Activated T-helper 1 cell treated with anti-CD3 and anti-CD28 coated beads, Interleukin-12 subunit alpha, Interleukin-12 subunit beta, Interleukin-2, Interleukin-4 antibody, amounts not matched to agents 30 ng/mL and 10 ng/mL and 1 ng/mL, durations not matched to agents 14 hours and 24 hours and 36 hours (primary cell): ENCODE data around the gene DLK2. TPM values are rescaled to one million over a fixed set of nuclear protein-coding genes. Genes with fewer than 3 reads are reported as not detected.

Experiments used
- DNase-seq: peaks from one replicate; pipeline ENCODE4 v3.0.0; 2021; ENCODE audit warnings: low spot score
- H3K27ac Mint-ChIP-seq: one replicate; pipeline ENCODE4 v1.8.0; 2021; ENCODE audit warnings: mild to moderate bottlenecking, mixed read lengths
- H3K27me3 Mint-ChIP-seq: one replicate; pipeline ENCODE4 v1.8.0; 2022; ENCODE audit warnings: mild to moderate bottlenecking, moderate library complexity, mixed read lengths; ENCODE audit not compliant: insufficient read depth
- H3K36me3 Mint-ChIP-seq: one replicate; pipeline ENCODE4 v1.8.0; 2021; ENCODE audit warnings: low read depth, mixed read lengths
- H3K4me1 Mint-ChIP-seq: one replicate; pipeline ENCODE4 v1.8.0; 2021; ENCODE audit warnings: low read depth, mixed read lengths
- H3K4me3 Mint-ChIP-seq: one replicate; pipeline ENCODE4 v1.8.0; 2021; ENCODE audit warnings: mild to moderate bottlenecking, moderate library complexity, mixed read lengths
- H3K9me3 Mint-ChIP-seq: one replicate; pipeline ENCODE4 v1.8.0; 2021; ENCODE audit warnings: mixed read lengths
- intact Hi-C: fragments of 100-400 bp; cut with micrococcal nuclease; formaldehyde crosslinking; loops from one replicate; pipeline ENCODE4 v1.15.1; 2024
- total RNA-seq: library from RNA; stranded (reverse); gene quantifications from 2 replicates; pipeline ENCODE4 v1.2.3, GENCODE V29; 2022

DLK2 gene
- total RNA-seq, 1 donor from 2014 or later: 2.0 TPM

DNA sequence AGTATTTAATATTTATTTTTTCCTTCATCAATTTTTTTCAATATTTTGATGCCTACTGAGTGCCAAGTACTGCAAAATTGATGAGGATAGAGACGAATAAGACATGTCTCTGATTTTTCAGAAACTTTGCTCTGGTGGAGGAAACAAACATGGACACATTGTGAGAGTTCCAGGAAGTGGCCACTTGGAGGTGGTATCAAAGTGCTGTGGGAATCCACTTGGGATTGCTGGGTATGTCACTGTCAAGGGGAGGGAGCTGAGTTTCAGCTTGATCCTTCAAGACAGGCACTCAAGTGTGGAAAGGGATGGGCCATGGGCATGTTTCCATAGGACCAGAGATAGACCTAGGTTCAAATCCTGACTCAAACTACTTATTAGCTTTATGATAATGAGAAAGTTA lies 52.5 kb downstream of the DLK2 start:
- H3K36me3 Mint-ChIP-seq: no peaks in the 10 kb centered on the region
- no peaks in the 10 kb centered on the region for H3K9me3 Mint-ChIP-seq
- DNase-seq: no peak
- no peak overlapping the region for H3K27ac Mint-ChIP-seq
- H3K27me3 Mint-ChIP-seq: peaks cover 37% of the 10 kb centered on the region
- H3K4me1 Mint-ChIP-seq: no peaks in the 10 kb centered on the region
- intact Hi-C loops: no loop called here
- no peak overlapping the region for H3K4me3 Mint-ChIP-seq

DNA sequence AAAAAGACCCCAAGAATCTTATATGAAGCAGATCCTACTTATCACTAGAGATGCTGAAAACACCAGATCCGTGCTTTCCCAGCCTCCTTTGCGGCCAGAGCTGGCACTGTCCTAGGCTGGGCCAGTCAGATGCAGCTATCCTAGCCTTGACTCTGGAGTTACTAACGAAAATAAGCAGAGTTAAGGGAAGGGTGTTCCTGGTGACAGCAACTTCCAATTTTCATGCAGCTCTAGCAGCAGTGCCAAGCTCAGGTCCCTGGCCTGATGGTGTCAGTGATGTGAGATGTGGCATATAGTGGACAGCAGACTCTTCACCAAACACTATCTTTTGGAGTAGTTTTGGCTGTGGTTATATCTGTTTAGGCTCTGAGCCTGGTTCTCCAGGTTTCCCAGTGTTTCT lies 53.6 kb downstream of the DLK2 start:
- H3K36me3 Mint-ChIP-seq: no peaks in the 10 kb centered on the region
- H3K4me1 Mint-ChIP-seq: no peaks in the 10 kb centered on the region
- H3K27me3 Mint-ChIP-seq: peaks cover 35% of the 10 kb centered on the region
- intact Hi-C loops: no loop called here
- H3K9me3 Mint-ChIP-seq: no peaks in the 10 kb centered on the region
- no peak overlapping the region for H3K27ac Mint-ChIP-seq
- H3K4me3 Mint-ChIP-seq: no peak overlapping the region
- no peak for DNase-seq

Other genes starting within 250 kb of the DLK2 start
- gene DNPH1, start 226.1 kb downstream of the DLK2 start, total RNA-seq: 65.8 and 71.6 TPM in 2 replicates
- 1.7 and 2.0 TPM in 2 replicates for gene TTBK1, start 212.1 kb downstream of the DLK2 start, total RNA-seq
- gene SLC22A7, start 157.3 kb downstream of the DLK2 start, total RNA-seq: not detected in 2 replicates
- gene CRIP3, start 146.7 kb downstream of the DLK2 start, total RNA-seq: not detected in 2 replicates
- gene ZNF318, start 85.9 kb downstream of the DLK2 start, total RNA-seq: 9.1 and 9.7 TPM in 2 replicates
- gene ABCC10, start 28.0 kb downstream of the DLK2 start, total RNA-seq: 40.5 and 43.6 TPM in 2 replicates
- gene TJAP1, start 22.0 kb upstream of the DLK2 start, total RNA-seq: 43.4 and 48.2 TPM in 2 replicates
- 0.10 and 0.12 TPM in 2 replicates for gene LRRC73, start 54.8 kb upstream of the DLK2 start, total RNA-seq
- gene YIPF3, start 61.4 kb upstream of the DLK2 start, total RNA-seq: 60.2 and 62.5 TPM in 2 replicates
- 85.8 and 98.0 TPM in 2 replicates for gene POLR1C, start 61.5 kb upstream of the DLK2 start, total RNA-seq
- gene XPO5, start 120.5 kb upstream of the DLK2 start, total RNA-seq: 135 and 149 TPM in 2 replicates
- gene POLH, start 120.6 kb upstream of the DLK2 start, total RNA-seq: 35.7 and 39.1 TPM in 2 replicates
- gene GTPBP2, start 173.7 kb upstream of the DLK2 start, total RNA-seq: 72.4 and 73.0 TPM in 2 replicates
- 34.8 and 39.0 TPM in 2 replicates for gene MAD2L1BP, start 180.3 kb upstream of the DLK2 start, total RNA-seq
- not detected in 2 replicates for gene RSPH9, start 189.5 kb upstream of the DLK2 start, total RNA-seq
- gene MRPS18A, start 232.2 kb upstream of the DLK2 start, total RNA-seq: 55.0 and 55.9 TPM in 2 replicates